Measurements from ENCODE around the gene KCNMB3. TPM values are rescaled to one million over a fixed set of nuclear protein-coding genes. Genes with fewer than 3 reads are reported as not detected.
"Not testable (repeated sequence)": the region's sequence is repeated elsewhere in the genome, so short reads cannot be mapped to it uniquely, and the experiment has no call there.

The KCNMB3 gene
- total RNA-seq, 1 donor from 2014 or later = 2.4 TPM

GRCh38 chr3:179278932-179279693, 28.2 kb upstream of the KCNMB3 start:
- Mint-ChIP-seq H3K27ac (no peak overlapping the region), H3K36me3 (no peaks in the 10 kb centered on the region), H3K4me1 (ENCODE audit: unreplicated experiment) (peaks cover 4% of the 10 kb centered on the region), H3K9me3 (no peaks in the 10 kb centered on the region), H3K4me3 (no peak overlapping the region), H3K27me3 (peaks cover 6% of the 10 kb centered on the region)
- TF ChIP-seq, protein P1, sequence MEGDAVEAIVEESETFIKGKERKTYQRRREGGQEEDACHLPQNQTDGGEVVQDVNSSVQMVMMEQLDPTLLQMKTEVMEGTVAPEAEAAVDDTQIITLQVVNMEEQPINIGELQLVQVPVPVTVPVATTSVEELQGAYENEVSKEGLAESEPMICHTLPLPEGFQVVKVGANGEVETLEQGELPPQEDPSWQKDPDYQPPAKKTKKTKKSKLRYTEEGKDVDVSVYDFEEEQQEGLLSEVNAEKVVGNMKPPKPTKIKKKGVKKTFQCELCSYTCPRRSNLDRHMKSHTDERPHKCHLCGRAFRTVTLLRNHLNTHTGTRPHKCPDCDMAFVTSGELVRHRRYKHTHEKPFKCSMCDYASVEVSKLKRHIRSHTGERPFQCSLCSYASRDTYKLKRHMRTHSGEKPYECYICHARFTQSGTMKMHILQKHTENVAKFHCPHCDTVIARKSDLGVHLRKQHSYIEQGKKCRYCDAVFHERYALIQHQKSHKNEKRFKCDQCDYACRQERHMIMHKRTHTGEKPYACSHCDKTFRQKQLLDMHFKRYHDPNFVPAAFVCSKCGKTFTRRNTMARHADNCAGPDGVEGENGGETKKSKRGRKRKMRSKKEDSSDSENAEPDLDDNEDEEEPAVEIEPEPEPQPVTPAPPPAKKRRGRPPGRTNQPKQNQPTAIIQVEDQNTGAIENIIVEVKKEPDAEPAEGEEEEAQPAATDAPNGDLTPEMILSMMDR (conservative IDR thresholded peaks at IDR 0.05) = no peak
- no peak for DNase-seq (ENCODE audit: extremely low spot score, unreplicated experiment)

DNA sequence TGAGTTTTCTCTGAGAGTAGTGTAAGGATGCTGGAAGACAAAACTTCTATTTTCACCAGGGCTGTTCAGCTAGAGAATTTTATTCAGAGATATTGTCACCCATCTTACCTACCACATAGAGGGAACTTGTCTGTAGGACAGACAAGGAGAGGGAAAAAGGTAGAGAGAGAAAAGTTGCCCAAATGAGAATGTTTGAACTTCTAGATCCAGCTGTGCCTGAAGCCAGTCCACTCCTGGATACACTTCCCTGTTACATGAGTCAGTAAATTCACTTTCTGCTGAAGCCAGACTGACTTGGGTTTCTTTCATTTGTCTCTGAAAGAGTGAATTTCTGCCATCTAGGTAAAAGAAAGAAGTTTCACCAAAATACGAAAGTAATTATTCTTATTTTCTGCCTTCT, 27.2 kb upstream of the KCNMB3 start:
- Mint-ChIP-seq H3K4me1 (ENCODE audit: unreplicated experiment) (peaks cover 4% of the 10 kb centered on the region), H3K27ac (no peak overlapping the region), H3K36me3 (no peaks in the 10 kb centered on the region), H3K9me3 (no peaks in the 10 kb centered on the region), H3K27me3 (peaks cover 5% of the 10 kb centered on the region), H3K4me3 (no peak overlapping the region)
- TF ChIP-seq, protein P1 (conservative IDR thresholded peaks at IDR 0.05) = no peak
- DNase-seq (ENCODE audit: extremely low spot score, unreplicated experiment) = no peak

DNA sequence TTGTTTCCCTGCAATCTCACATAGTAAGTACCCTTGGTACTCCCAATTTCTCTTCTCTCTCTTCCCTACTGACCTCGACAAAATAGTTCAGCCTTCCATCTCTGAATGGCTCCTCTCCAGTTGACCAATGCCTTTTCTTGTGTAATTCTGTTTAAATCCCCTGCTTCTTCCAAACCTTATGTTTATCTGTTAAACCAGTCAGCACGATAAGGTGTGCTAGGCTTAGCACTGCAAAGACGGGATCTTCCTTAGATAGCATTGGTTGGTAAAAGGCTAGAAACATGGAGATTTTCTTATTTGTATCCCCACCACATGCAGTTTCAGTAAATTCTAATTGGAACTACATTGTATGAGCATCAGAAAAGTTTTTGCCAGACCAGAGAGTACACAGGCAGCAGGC, 25.8 kb upstream of the KCNMB3 start:
- TF ChIP-seq, protein P1 (conservative IDR thresholded peaks at IDR 0.05) = no peak
- H3K36me3 Mint-ChIP-seq = no peaks in the 10 kb centered on the region
- H3K4me1 Mint-ChIP-seq (ENCODE audit: unreplicated experiment) = peaks cover 4% of the 10 kb centered on the region
- no peak for DNase-seq (ENCODE audit: extremely low spot score, unreplicated experiment)
- no peak overlapping the region for H3K4me3 Mint-ChIP-seq
- no peaks in the 10 kb centered on the region for H3K9me3 Mint-ChIP-seq
- H3K27me3 Mint-ChIP-seq = no peaks in the 10 kb centered on the region
- no peak overlapping the region for H3K27ac Mint-ChIP-seq

DNA sequence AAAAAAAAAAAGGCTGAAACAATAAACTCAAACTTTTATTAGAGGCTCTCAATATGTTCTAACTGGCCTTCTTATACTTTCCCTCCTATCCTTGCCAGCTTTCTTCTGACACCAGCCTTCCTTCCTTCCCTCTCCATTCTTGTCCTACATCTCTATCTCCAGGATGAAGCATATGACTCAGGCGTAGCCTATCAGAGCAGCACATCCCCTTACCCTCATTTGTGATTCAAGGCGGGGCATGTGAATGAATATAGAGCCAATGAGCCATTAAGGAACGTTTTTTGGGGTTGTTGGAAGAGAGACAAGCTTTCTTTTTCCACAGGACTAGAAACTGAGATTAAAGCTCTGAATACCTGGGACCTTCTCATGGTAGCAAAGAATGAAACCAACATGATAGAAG, 25.1 kb upstream of the KCNMB3 start:
- no peak overlapping the region for H3K27ac Mint-ChIP-seq
- no peaks in the 10 kb centered on the region for H3K9me3 Mint-ChIP-seq

DNA sequence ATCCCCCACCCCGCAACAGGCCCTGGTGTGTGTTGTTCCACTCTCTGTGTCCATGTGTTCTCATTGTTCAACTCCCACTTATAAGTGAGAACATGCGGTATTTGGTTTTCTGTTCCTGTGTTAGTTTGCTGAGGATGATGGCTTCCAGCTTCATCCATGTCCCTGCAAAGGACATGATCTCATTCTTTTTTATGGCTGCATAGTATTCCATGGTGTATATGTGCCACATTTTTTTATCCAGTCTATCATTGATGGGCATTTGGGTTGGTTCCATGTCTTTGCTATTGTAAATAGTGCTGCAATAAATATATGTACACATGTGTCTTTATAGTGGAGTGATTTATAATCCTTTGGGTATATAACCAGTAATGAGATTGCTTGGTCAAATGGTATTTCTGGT, 23.5 kb upstream of the KCNMB3 start:
- not testable (repeated sequence) for H3K4me1 Mint-ChIP-seq (ENCODE audit: unreplicated experiment)

More for the DNA sequence above, 25.1 kb upstream of the KCNMB3 start:
- Mint-ChIP-seq H3K4me1 (ENCODE audit: unreplicated experiment) (peaks cover 4% of the 10 kb centered on the region), H3K36me3 (no peaks in the 10 kb centered on the region), H3K4me3 (no peak overlapping the region), H3K27me3 (no peaks in the 10 kb centered on the region)
- TF ChIP-seq, protein P1 (conservative IDR thresholded peaks at IDR 0.05) = no peak
- no peak for DNase-seq (ENCODE audit: extremely low spot score, unreplicated experiment)

GRCh38 chr3:179272385-179272784, 21.5 kb upstream of the KCNMB3 start:
- Mint-ChIP-seq H3K4me1 (ENCODE audit: unreplicated experiment) (no peaks in the 10 kb centered on the region), H3K9me3 (no peaks in the 10 kb centered on the region), H3K27ac (no peak overlapping the region), H3K4me3 (no peak overlapping the region), H3K36me3 (no peaks in the 10 kb centered on the region), H3K27me3 (no peaks in the 10 kb centered on the region)
- no peak for DNase-seq (ENCODE audit: extremely low spot score, unreplicated experiment)
- TF ChIP-seq, protein P1 (conservative IDR thresholded peaks at IDR 0.05) = no peak

More for the DNA sequence above, 23.5 kb upstream of the KCNMB3 start:
- H3K9me3 Mint-ChIP-seq; H3K36me3 Mint-ChIP-seq; H3K27me3 Mint-ChIP-seq; DNase-seq (ENCODE audit: extremely low spot score, unreplicated experiment); H3K4me3 Mint-ChIP-seq; H3K27ac Mint-ChIP-seq: not testable (repeated sequence)
